ENCODE data around the gene B4GALT3. TPM values are rescaled to one million over a fixed set of nuclear protein-coding genes. Genes with fewer than 3 reads are reported as not detected.

Gene B4GALT3
- total and polyA plus RNA-seq, 9 of the 15 experiments (the other 6 are each of a cell fraction or from before 2014, with no cell fraction given), result 31.2 to 103 (median 46.1) TPM

- TF ChIP-seq ARHGAP35 (IDR thresholded peaks at IDR 0.05; ENCODE audit: partially characterized antibody) (no peak), MXI1 (IDR thresholded peaks at IDR 0.05; ENCODE audit: low read depth, low read length) (peak; percentile 81), BCL6 (CRISPR knock-in tag; IDR thresholded peaks at IDR 0.05) (no peak), FOS (IDR thresholded peaks at IDR 0.05; ENCODE audit: extremely low read depth, insufficient read length) (peak; percentile 90), KLF16 (IDR thresholded peaks at IDR 0.05) (0 out of 2 replicates have a peak, but pooled peaks have one; percentile 23), CBFA2T2 (conservative IDR thresholded peaks at IDR 0.05) (no peak), ZNF780A (CRISPR knock-in tag; IDR thresholded peaks at IDR 0.05) (no peak), TEAD4 (IDR thresholded peaks at IDR 0.05; ENCODE audit: low read length) (peak; percentile 38; the same call in 1 of the 2 replicates), TEAD4 (CRISPR knock-in tag; IDR thresholded peaks at IDR 0.05; ENCODE audit: borderline replicate concordance) (no peak), POLR3A (IDR thresholded peaks at IDR 0.05; ENCODE audit: borderline replicate concordance, extremely low read depth, insufficient read depth, insufficient read length) (no peak), ATF6 (CRISPR knock-in tag; IDR thresholded peaks at IDR 0.05) (no peak), TARDBP (IDR thresholded peaks at IDR 0.05) (no peak), U2AF1 (optimal IDR thresholded peaks at IDR 0.05; ENCODE audit: low read depth, low read length) (no peak), HNRNPK (IDR thresholded peaks at IDR 0.05; ENCODE audit: low read depth, low read length, poor library complexity, severe bottlenecking) (no peak), PHF21A (IDR thresholded peaks at IDR 0.05; ENCODE audit: borderline replicate concordance, low read depth) (no peak), TRIM28 (IDR thresholded peaks at IDR 0.05) (no peak), TFAP4 (CRISPR knock-in tag; IDR thresholded peaks at IDR 0.05; ENCODE audit: borderline replicate concordance) (peak; percentile 22; the same call in 1 of the 2 replicates), RNF2 (IDR thresholded peaks at IDR 0.05) (no peak), FOXP4 (CRISPR knock-in tag; IDR thresholded peaks at IDR 0.05; ENCODE audit: borderline replicate concordance) (no peak), ZNF644 (tag; IDR thresholded peaks at IDR 0.05; ENCODE audit: low read depth) (peak; percentile 83)
- TF ChIP-seq, protein P1, sequence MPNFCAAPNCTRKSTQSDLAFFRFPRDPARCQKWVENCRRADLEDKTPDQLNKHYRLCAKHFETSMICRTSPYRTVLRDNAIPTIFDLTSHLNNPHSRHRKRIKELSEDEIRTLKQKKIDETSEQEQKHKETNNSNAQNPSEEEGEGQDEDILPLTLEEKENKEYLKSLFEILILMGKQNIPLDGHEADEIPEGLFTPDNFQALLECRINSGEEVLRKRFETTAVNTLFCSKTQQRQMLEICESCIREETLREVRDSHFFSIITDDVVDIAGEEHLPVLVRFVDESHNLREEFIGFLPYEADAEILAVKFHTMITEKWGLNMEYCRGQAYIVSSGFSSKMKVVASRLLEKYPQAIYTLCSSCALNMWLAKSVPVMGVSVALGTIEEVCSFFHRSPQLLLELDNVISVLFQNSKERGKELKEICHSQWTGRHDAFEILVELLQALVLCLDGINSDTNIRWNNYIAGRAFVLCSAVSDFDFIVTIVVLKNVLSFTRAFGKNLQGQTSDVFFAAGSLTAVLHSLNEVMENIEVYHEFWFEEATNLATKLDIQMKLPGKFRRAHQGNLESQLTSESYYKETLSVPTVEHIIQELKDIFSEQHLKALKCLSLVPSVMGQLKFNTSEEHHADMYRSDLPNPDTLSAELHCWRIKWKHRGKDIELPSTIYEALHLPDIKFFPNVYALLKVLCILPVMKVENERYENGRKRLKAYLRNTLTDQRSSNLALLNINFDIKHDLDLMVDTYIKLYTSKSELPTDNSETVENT (CRISPR knock-in tag; IDR thresholded peaks at IDR 0.05), result no peak
- TF ChIP-seq, protein P2, sequence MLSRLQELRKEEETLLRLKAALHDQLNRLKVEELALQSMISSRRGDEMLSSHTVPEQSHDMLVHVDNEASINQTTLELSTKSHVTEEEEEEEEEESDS (CRISPR knock-in tag; IDR thresholded peaks at IDR 0.05), result no peak
These were observed 48.4 kb upstream of the B4GALT3 start, which contains the start of gene TOMM40L (continued) for GRCh38 chr1:161225534-161226319.

Data from K562 (cell line).